Neutrophil (primary cell): ENCODE measurements around the gene MTM1.

ENCODE experiments used
- H3K27ac ChIP-seq: fragments of 200-600 bp; sonication (generic); 2 replicates; pipeline ENCODE4 v1.5.1; 2016; ENCODE audit warnings: mild to moderate bottlenecking, moderate library complexity
- H3K27me3 ChIP-seq: fragments of 200-600 bp; sonication (generic); 2 replicates; pipeline ENCODE4 v1.6.0; 2016; ENCODE audit warnings: mild to moderate bottlenecking
- H3K36me3 ChIP-seq: fragments of 200-600 bp; sonication (generic); 2 replicates; pipeline ENCODE4 v1.5.1; 2017
- H3K4me1 ChIP-seq, 2 experiments: fragments of 200-600 bp in 1 of 2; sonication (generic) in 1 of 2; 1 replicate in 1 of 2; 2 replicates in 1 of 2; pipeline versions ENCODE4 v1.5.1 to v1.6.1; 2013 to 2016; ENCODE audit warnings: low read depth in 1 of 2, low read length in 1 of 2, mild to moderate bottlenecking in 1 of 2, moderate library complexity in 1 of 2; ENCODE audit not compliant: control insufficient read depth in 1 of 2, insufficient read depth in 1 of 2
- H3K4me3 ChIP-seq, 2 experiments: fragments of 200-600 bp in 1 of 2; sonication (generic) in 1 of 2; 1 replicate in 1 of 2; 2 replicates in 1 of 2; pipeline ENCODE4 v1.5.1; 2013 to 2016; ENCODE audit warnings: low read depth in 1 of 2, low read length in 1 of 2, mild to moderate bottlenecking in 1 of 2, moderate library complexity in 1 of 2
- H3K9me3 ChIP-seq: fragments of 200-600 bp; sonication (generic); 2 replicates; pipeline ENCODE4 v1.5.1; 2016
- TF ChIP-seq, protein P1 (sequence below): fragments of 200-600 bp; sonication (generic); IDR thresholded peaks from 2 replicates; pipeline ENCODE4 v1.5.1; 2016; ENCODE audit warnings: antibody characterized with exemption

The MTM1 gene

DNA sequence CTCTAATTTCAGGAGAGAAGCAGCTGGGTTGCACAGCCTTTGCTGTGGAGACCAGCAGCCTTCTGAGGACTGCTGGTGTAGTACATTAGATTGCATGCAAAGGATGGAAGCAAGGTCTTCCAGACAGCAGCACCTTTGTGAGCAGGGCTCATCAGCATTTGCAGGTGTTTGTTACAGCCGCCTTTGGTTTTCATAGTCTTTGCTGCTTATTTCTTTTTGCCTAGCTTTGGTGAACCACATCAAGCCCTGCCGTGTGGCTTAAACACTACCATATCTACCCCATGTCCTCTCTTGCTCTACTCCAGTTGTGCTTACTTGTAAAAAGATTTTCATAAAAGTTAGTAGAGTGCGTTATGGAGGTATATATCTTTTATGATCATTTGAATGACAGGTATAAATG lies 57.5 kb downstream of the MTM1 start:
- H3K27me3 ChIP-seq: no peaks in the 10 kb centered on the region
- no peak overlapping the region for H3K27ac ChIP-seq
- TF ChIP-seq, protein P1, sequence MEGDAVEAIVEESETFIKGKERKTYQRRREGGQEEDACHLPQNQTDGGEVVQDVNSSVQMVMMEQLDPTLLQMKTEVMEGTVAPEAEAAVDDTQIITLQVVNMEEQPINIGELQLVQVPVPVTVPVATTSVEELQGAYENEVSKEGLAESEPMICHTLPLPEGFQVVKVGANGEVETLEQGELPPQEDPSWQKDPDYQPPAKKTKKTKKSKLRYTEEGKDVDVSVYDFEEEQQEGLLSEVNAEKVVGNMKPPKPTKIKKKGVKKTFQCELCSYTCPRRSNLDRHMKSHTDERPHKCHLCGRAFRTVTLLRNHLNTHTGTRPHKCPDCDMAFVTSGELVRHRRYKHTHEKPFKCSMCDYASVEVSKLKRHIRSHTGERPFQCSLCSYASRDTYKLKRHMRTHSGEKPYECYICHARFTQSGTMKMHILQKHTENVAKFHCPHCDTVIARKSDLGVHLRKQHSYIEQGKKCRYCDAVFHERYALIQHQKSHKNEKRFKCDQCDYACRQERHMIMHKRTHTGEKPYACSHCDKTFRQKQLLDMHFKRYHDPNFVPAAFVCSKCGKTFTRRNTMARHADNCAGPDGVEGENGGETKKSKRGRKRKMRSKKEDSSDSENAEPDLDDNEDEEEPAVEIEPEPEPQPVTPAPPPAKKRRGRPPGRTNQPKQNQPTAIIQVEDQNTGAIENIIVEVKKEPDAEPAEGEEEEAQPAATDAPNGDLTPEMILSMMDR: no peak
- H3K4me3 ChIP-seq: no peak overlapping the region
- H3K9me3 ChIP-seq: no peaks in the 10 kb centered on the region
- H3K4me1 ChIP-seq: no peaks in the 10 kb centered on the region
- H3K36me3 ChIP-seq: peaks cover 55% of the 10 kb centered on the region

DNA sequence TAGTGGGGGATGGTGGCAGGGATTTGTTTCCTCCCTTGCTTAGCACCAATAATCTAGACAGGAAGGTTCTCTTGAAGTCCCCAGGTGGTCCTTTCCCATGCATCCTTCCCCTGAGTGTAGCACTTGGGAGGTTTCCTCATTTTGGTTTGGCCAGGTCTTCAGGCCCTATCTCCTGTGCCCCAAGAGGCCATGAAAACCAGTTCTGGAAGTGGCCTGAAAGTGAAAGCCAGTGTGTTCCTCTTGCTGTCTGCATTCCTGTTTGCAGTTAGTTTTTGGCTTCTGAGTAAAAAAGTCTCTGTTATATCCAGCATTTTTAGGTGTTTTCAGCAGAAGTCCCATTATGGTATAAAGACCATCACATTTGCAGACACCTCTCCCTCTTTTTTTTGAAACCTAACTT lies 59.5 kb downstream of the MTM1 start:
- Histone ChIP-seq H3K9me3 (no peaks in the 10 kb centered on the region), H3K27ac (no peak overlapping the region), H3K36me3 (peaks cover 63% of the 10 kb centered on the region), H3K4me1 (no peaks in the 10 kb centered on the region), H3K4me3 (no peak overlapping the region), H3K27me3 (no peaks in the 10 kb centered on the region)
- TF ChIP-seq, protein P1: no peak

DNA sequence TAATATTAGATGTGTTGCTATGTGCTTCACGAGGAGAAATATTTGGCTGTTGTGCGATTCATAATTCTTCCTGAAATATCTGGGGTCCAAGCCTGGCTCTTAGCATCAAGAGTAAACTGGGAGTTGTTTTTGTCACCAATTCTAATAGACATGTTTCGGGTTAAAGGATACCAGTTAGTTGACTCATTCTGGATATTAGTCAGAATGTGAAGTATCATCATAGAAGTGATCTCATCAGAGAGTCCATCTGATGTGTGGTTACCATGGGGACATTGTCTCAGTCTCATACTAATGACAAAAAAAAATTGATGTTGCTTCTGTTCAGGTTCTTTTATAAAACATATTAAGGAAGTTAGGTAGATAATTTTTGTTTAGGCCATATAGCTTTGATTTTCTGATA lies 67.5 kb downstream of the MTM1 start:
- H3K4me3 ChIP-seq: no peak overlapping the region
- no peak overlapping the region for H3K27ac ChIP-seq
- H3K36me3 ChIP-seq: peaks cover 36% of the 10 kb centered on the region
- no peaks in the 10 kb centered on the region for H3K27me3 ChIP-seq
- H3K4me1 ChIP-seq: no peaks in the 10 kb centered on the region
- TF ChIP-seq, protein P1: no peak
- H3K9me3 ChIP-seq: no peaks in the 10 kb centered on the region

DNA sequence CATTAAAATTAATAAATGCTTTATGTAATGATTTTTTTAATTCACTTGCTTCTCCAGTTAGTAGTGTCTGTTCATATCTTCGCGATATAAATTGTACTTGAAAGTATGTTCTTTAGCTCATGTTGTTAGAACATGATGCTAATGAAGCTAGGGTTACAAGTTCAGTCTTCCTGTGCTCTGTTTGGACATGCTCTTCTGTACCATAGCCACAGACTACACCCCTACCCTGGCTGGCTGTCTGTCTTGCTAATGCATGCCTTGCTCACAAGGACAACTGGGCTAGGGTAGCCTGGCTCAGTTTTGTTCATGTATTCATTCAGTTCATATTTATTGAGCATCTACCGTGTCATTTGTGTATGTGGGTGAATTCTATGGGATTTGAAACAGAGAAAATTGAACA lies 74.0 kb downstream of the MTM1 start:
- H3K27ac ChIP-seq: no peak overlapping the region
- H3K27me3 ChIP-seq: no peaks in the 10 kb centered on the region
- H3K36me3 ChIP-seq: peaks cover 63% of the 10 kb centered on the region
- TF ChIP-seq, protein P1: no peak
- no peak overlapping the region for H3K4me3 ChIP-seq
- no peaks in the 10 kb centered on the region for H3K9me3 ChIP-seq
- H3K4me1 ChIP-seq: no peaks in the 10 kb centered on the region

DNA sequence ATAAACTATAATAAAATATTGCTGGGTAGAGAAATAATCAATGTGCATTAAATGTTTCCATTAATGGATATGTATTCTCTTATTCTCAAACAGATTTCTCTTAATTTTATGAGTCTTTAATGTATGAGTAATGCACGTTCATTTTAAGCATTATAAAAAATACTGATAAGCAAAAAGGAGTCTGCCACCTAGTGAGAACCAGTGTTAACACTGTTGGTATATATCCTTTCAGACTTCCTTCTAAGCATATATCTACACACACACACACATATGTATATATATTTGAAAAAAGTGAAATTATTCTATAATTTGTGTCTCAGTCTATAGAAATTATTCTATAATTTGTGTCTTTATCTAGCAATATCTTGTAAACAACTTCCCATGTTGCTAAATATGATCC lies 74.8 kb downstream of the MTM1 start:
- Histone ChIP-seq H3K4me1 (no peaks in the 10 kb centered on the region), H3K27ac (no peak overlapping the region), H3K9me3 (no peaks in the 10 kb centered on the region), H3K36me3 (peaks cover 66% of the 10 kb centered on the region), H3K4me3 (no peak overlapping the region), H3K27me3 (no peaks in the 10 kb centered on the region)
- TF ChIP-seq, protein P1: no peak

DNA sequence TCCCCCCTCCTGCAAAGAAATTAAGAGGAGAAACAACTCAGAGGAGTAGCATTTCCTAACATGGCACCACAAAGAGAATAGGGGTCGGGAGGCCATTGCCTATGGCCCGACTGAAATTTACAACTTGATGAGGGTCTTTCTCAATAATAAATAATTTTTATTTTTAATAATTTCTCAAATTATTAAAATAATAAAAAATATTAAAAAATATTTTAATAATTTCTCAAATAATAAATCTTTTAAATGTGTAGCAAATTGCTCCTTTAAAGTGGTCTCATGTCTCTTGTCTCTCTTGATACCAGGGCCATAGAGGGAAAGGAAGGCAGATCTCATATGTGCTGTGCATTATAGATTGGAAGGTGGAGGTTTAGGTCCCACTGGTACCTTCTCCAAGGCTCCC lies 75.5 kb downstream of the MTM1 start:
- no peaks in the 10 kb centered on the region for H3K4me1 ChIP-seq
- TF ChIP-seq, protein P1: no peak
- H3K27ac ChIP-seq: no peak overlapping the region
- H3K9me3 ChIP-seq: no peaks in the 10 kb centered on the region
- H3K4me3 ChIP-seq: no peak overlapping the region
- no peaks in the 10 kb centered on the region for H3K27me3 ChIP-seq
- H3K36me3 ChIP-seq: peaks cover 66% of the 10 kb centered on the region
